IPS-15b (cell line): ENCODE results near the gene TSPEAR.

ENCODE experiments used
- H3K27me3 ChIP-seq: one replicate; pipeline ENCODE4 v1.6.1; 2013; ENCODE audit warnings: low read length; ENCODE audit not compliant: control insufficient read depth, insufficient read depth
- H3K36me3 ChIP-seq: one replicate; pipeline ENCODE4 v1.6.1; 2013; ENCODE audit warnings: low read length; ENCODE audit not compliant: control insufficient read depth, insufficient read depth
- H3K4me1 ChIP-seq: one replicate; pipeline ENCODE4 v1.6.1; 2013; ENCODE audit warnings: mild to moderate bottlenecking, low read length; ENCODE audit not compliant: control insufficient read depth, insufficient read depth
- H3K4me3 ChIP-seq: one replicate; pipeline ENCODE4 v1.5.1; 2013; ENCODE audit warnings: low read depth, low read length
- H3K9ac ChIP-seq: one replicate; pipeline ENCODE4 v1.6.1; 2013; ENCODE audit warnings: low read depth, mild to moderate bottlenecking, low read length
- H3K9me3 ChIP-seq: one replicate; pipeline ENCODE4 v1.6.1; 2013; ENCODE audit warnings: mild to moderate bottlenecking, low read length; ENCODE audit not compliant: control insufficient read depth, insufficient read depth

Gene TSPEAR

GRCh38 chr21:44711327-44712202, at the start of gene TSPEAR:
TSPEAR (minus strand) TSS chr21:44711572; CDS start chr21:44711514, 58 bp downstream.
- peaks cover 46% of the 10 kb centered on the region for H3K27me3 ChIP-seq
- H3K9ac ChIP-seq: no peak within 1 kb of the TSS

GRCh38 chr21:44760376-44760775, 49.0 kb upstream of the TSPEAR start:
- no peak overlapping the region for H3K4me3 ChIP-seq
- no peak overlapping the region for H3K9ac ChIP-seq
- no peaks in the 10 kb centered on the region for H3K4me1 ChIP-seq
- peaks cover 2% of the 10 kb centered on the region for H3K36me3 ChIP-seq
- H3K9me3 ChIP-seq: no peaks in the 10 kb centered on the region
- H3K27me3 ChIP-seq: no peaks in the 10 kb centered on the region

More at GRCh38 chr21:44711327-44712202, at the start of gene TSPEAR:
- peaks cover 24% of the 10 kb centered on the region for H3K4me1 ChIP-seq
- H3K9me3 ChIP-seq: no peaks in the 10 kb centered on the region
- H3K4me3 ChIP-seq: peak within 1 kb of the TSS; percentile 56
- H3K36me3 ChIP-seq: no peaks in the 10 kb centered on the region

- Histone ChIP-seq H3K27me3 (no peaks in the 10 kb centered on the region), H3K4me1 (no peaks in the 10 kb centered on the region), H3K9me3 (no peaks in the 10 kb centered on the region), H3K9ac (no peak overlapping the region), H3K36me3 (peaks cover 2% of the 10 kb centered on the region), H3K4me3 (no peak overlapping the region)
Measured at GRCh38 chr21:44759628-44760285, 48.4 kb upstream of the TSPEAR start.

- Histone ChIP-seq H3K36me3 (peaks cover 2% of the 10 kb centered on the region), H3K9me3 (no peaks in the 10 kb centered on the region), H3K27me3 (no peaks in the 10 kb centered on the region), H3K9ac (no peak overlapping the region), H3K4me1 (no peaks in the 10 kb centered on the region), H3K4me3 (no peak overlapping the region)
Measured at GRCh38 chr21:44758781-44759627, 47.6 kb upstream of the TSPEAR start.

GRCh38 chr21:44758141-44758561, 46.8 kb upstream of the TSPEAR start:
- Histone ChIP-seq H3K4me3 (no peak overlapping the region), H3K27me3 (no peaks in the 10 kb centered on the region), H3K9me3 (no peaks in the 10 kb centered on the region), H3K9ac (no peak overlapping the region), H3K36me3 (peaks cover 2% of the 10 kb centered on the region), H3K4me1 (no peaks in the 10 kb centered on the region)

- Histone ChIP-seq H3K9me3 (no peaks in the 10 kb centered on the region), H3K36me3 (peaks cover 2% of the 10 kb centered on the region), H3K9ac (no peak overlapping the region), H3K27me3 (no peaks in the 10 kb centered on the region), H3K4me1 (peaks cover 1% of the 10 kb centered on the region), H3K4me3 (no peak overlapping the region)
Measured at GRCh38 chr21:44757731-44758130, 46.4 kb upstream of the TSPEAR start.

- H3K27me3 ChIP-seq: no peaks in the 10 kb centered on the region
- H3K36me3 ChIP-seq: no peaks in the 10 kb centered on the region
- H3K9ac ChIP-seq: no peak overlapping the region
- H3K4me1 ChIP-seq: peaks cover 4% of the 10 kb centered on the region
- H3K4me3 ChIP-seq: no peak overlapping the region
- H3K9me3 ChIP-seq: no peaks in the 10 kb centered on the region
Measured at GRCh38 chr21:44756423-44757185, 45.2 kb upstream of the TSPEAR start.

GRCh38 chr21:44755227-44755626, 43.9 kb upstream of the TSPEAR start:
- Histone ChIP-seq H3K27me3 (no peaks in the 10 kb centered on the region), H3K4me1 (peaks cover 4% of the 10 kb centered on the region), H3K9ac (no peak overlapping the region), H3K4me3 (no peak overlapping the region), H3K9me3 (no peaks in the 10 kb centered on the region), H3K36me3 (peaks cover 3% of the 10 kb centered on the region)

GRCh38 chr21:44753357-44753756, 42.0 kb upstream of the TSPEAR start:
- Histone ChIP-seq H3K9ac (no peak overlapping the region), H3K9me3 (no peaks in the 10 kb centered on the region), H3K4me1 (peaks cover 7% of the 10 kb centered on the region), H3K27me3 (no peaks in the 10 kb centered on the region), H3K4me3 (no peak overlapping the region), H3K36me3 (peaks cover 3% of the 10 kb centered on the region)

GRCh38 chr21:44752671-44753235, 41.4 kb upstream of the TSPEAR start:
- H3K4me3 ChIP-seq: no peak overlapping the region
- H3K4me1 ChIP-seq: peaks cover 7% of the 10 kb centered on the region
- H3K36me3 ChIP-seq: peaks cover 3% of the 10 kb centered on the region
- H3K27me3 ChIP-seq: no peaks in the 10 kb centered on the region
- no peaks in the 10 kb centered on the region for H3K9me3 ChIP-seq
- no peak overlapping the region for H3K9ac ChIP-seq
